H1 (cell line): ENCODE data around the gene GNAT2. TPM values are rescaled to one million over a fixed set of nuclear protein-coding genes. Genes with fewer than 3 reads are reported as not detected.

Source experiments
- CTCF ChIA-PET: fragments of 300-600 bp; sonication (Branson Sonifier 250); formaldehyde crosslinking; loops from one replicate; lab custom pipeline; 2021; ENCODE audit not compliant: partially characterized antibody; lab: Charles Lee
- POLR2A ChIA-PET: fragments of 300-600 bp; sonication (Branson Sonifier 250); formaldehyde crosslinking; loops from one replicate; lab custom pipeline; 2021; ENCODE audit warnings: inconsistent platforms; ENCODE audit not compliant: partially characterized antibody; lab: Charles Lee
- DNase-seq, 2 experiments: peaks; one replicate each; pipeline versions ENCODE4 v3.0.0 to v3.0.0-alpha.2; 2010 to 2022; ENCODE audit warnings: low spot score in 2 of 2, low read depth in 1 of 2, mixed read lengths in 1 of 2
- FAIRE-seq: peaks from 2 replicates; lab custom pipeline; 2011; peaks lifted over from hg19 to GRCh38; lab: Jason Lieb, UNC
- H2AFZ ChIP-seq: 2 replicates; pipeline ENCODE4 v1.8.1; 2012; ENCODE audit warnings: low read length, inconsistent platforms
- H2AK5ac ChIP-seq: 2 replicates; pipeline ENCODE4 v1.6.1; 2013; ENCODE audit warnings: low read depth, low read length
- H2BK120ac ChIP-seq: replicated peaks from 2 replicates; pipeline ENCODE3; 2013; ENCODE audit warnings: low read depth, low read length, inconsistent platforms
- H2BK12ac ChIP-seq: 2 replicates; pipeline ENCODE4 v1.6.1; 2013; ENCODE audit warnings: low read depth, low read length
- H2BK15ac ChIP-seq: 2 replicates; pipeline ENCODE4 v1.6.1; 2013; ENCODE audit warnings: low read length
- H2BK20ac ChIP-seq: 2 replicates; pipeline ENCODE4 v1.6.1; 2013; ENCODE audit warnings: low read length
- H2BK5ac ChIP-seq: 2 replicates; pipeline ENCODE4 v1.6.1; 2013; ENCODE audit warnings: low read depth, low read length
- H3K14ac ChIP-seq: 2 replicates; pipeline ENCODE4 v1.6.1; 2013; ENCODE audit warnings: inconsistent platforms; ENCODE audit not compliant: insufficient read length
- H3K18ac ChIP-seq: 2 replicates; pipeline ENCODE4 v1.6.1; 2013; ENCODE audit warnings: low read length; ENCODE audit errors: extremely low read depth
- H3K23ac ChIP-seq: 2 replicates; pipeline ENCODE4 v1.6.1; 2013; ENCODE audit warnings: inconsistent platforms; ENCODE audit not compliant: insufficient read length
- H3K23me2 ChIP-seq: 2 replicates; pipeline ENCODE4 v1.6.1; 2013; ENCODE audit warnings: low read depth, low read length
- H3K27ac ChIP-seq: 2 replicates; pipeline ENCODE4 v1.6.1; 2011; ENCODE audit warnings: low read depth, low read length, inconsistent platforms
- H3K27me3 ChIP-seq, 4 experiments: replicated peaks in 1 of 4; 1 replicate in 1 of 4; 2 replicates in 3 of 4; pipeline versions ENCODE4 v1.6.1 to v1.8.1; 2011 to 2013; ENCODE audit warnings: low read length in 3 of 4, mild to moderate bottlenecking in 3 of 4, inconsistent platforms in 2 of 4, mixed read lengths in 2 of 4, moderate library complexity in 1 of 4; ENCODE audit not compliant: control insufficient read depth in 3 of 4, insufficient read depth in 3 of 4; ENCODE audit errors: extremely low read depth in 1 of 4
- H3K36me3 ChIP-seq, 4 experiments: 2 replicates each; pipeline versions ENCODE4 v1.6.1 to v1.8.1; 2011 to 2013; ENCODE audit warnings: mild to moderate bottlenecking in 4 of 4, low read length in 3 of 4, moderate library complexity in 2 of 4, control low read depth in 1 of 4, inconsistent platforms in 1 of 4; ENCODE audit not compliant: insufficient read depth in 4 of 4, control insufficient read depth in 2 of 4
- H3K4ac ChIP-seq: replicated peaks from 2 replicates; pipeline ENCODE3; 2013; ENCODE audit warnings: low read length, low read depth, mixed read lengths, inconsistent platforms; ENCODE audit not compliant: insufficient read length
- H3K4me1 ChIP-seq, 4 experiments: replicated peaks in 1 of 4; 1 replicate in 1 of 4; 2 replicates in 3 of 4; pipeline versions ENCODE4 v1.6.1 to v1.8.1; 2011 to 2013; ENCODE audit warnings: low read length in 3 of 4, inconsistent platforms in 2 of 4, mixed read lengths in 1 of 4; ENCODE audit not compliant: insufficient read depth in 4 of 4, control insufficient read depth in 3 of 4
- H3K4me2 ChIP-seq, 2 experiments: 2 replicates each; pipeline versions ENCODE4 v1.6.1 to v1.8.1; 2011 to 2013; ENCODE audit warnings: low read depth in 2 of 2, low read length in 2 of 2, control low read depth in 1 of 2, inconsistent platforms in 1 of 2, mild to moderate bottlenecking in 1 of 2; ENCODE audit not compliant: insufficient read depth in 1 of 2
- H3K4me3 ChIP-seq, 4 experiments: fragments of 200-600, 300-600 bp in 1 of 4; sonication (generic), shearing (Covaris generic), sonication (Bioruptor Twin) in 1 of 4; 2 replicates each; pipeline versions ENCODE4 v1.5.1 to v1.8.1; 2011 to 2016; ENCODE audit warnings: low read length in 4 of 4, low read depth in 3 of 4, control low read depth in 2 of 4, inconsistent platforms in 2 of 4, mild to moderate bottlenecking in 2 of 4, mixed read lengths in 1 of 4, moderate library complexity in 1 of 4; ENCODE audit not compliant: insufficient read depth in 2 of 4; ENCODE audit errors: extremely low read depth in 1 of 4
- H3K56ac ChIP-seq: replicated peaks from 2 replicates; pipeline ENCODE3; 2013; ENCODE audit warnings: low read depth, mild to moderate bottlenecking, mixed read lengths, low read length, inconsistent platforms; ENCODE audit not compliant: insufficient read length
- H3K79me1 ChIP-seq: 2 replicates; pipeline ENCODE4 v1.6.1; 2013; ENCODE audit warnings: low read depth, low read length, control low read depth
- H3K79me2 ChIP-seq, 2 experiments: 2 replicates each; pipeline versions ENCODE4 v1.6.1 to v1.8.1; 2012 to 2013; ENCODE audit warnings: low read length in 2 of 2, mild to moderate bottlenecking in 2 of 2, inconsistent platforms in 1 of 2; ENCODE audit not compliant: insufficient read depth in 2 of 2, control insufficient read depth in 1 of 2
- H3K9ac ChIP-seq, 4 experiments: replicated peaks in 1 of 4; 1 replicate in 1 of 4; 2 replicates in 3 of 4; pipeline versions ENCODE4 v1.6.1 to v1.8.1; 2011 to 2013; ENCODE audit warnings: low read depth in 3 of 4, low read length in 3 of 4, control low read depth in 2 of 4, mild to moderate bottlenecking in 2 of 4, moderate library complexity in 2 of 4, inconsistent platforms in 1 of 4; ENCODE audit errors: extremely low read depth in 1 of 4
- H3K9me3 ChIP-seq, 2 experiments: 2 replicates each; pipeline versions ENCODE4 v1.6.1 to v1.8.1; 2012 to 2013; ENCODE audit warnings: mild to moderate bottlenecking in 2 of 2, moderate library complexity in 2 of 2, control low read depth in 1 of 2, inconsistent platforms in 1 of 2, low read depth in 1 of 2, low read length in 1 of 2, mixed read lengths in 1 of 2; ENCODE audit not compliant: insufficient read depth in 2 of 2
- H4K20me1 ChIP-seq, 2 experiments: replicated peaks in 1 of 2; 2 replicates each; pipeline versions ENCODE3 to v1.8.1; 2011 to 2013; ENCODE audit warnings: inconsistent platforms in 2 of 2, low read length in 2 of 2, mild to moderate bottlenecking in 1 of 2; ENCODE audit not compliant: insufficient read depth in 2 of 2, control insufficient read depth in 1 of 2
- H4K5ac ChIP-seq: 2 replicates; pipeline ENCODE4 v1.6.1; 2013; ENCODE audit warnings: low read length, low read depth, mixed read lengths, inconsistent platforms; ENCODE audit not compliant: insufficient read length
- H4K8ac ChIP-seq: 2 replicates; pipeline ENCODE4 v1.8.0; 2013; ENCODE audit warnings: mild to moderate bottlenecking, moderate library complexity, low read length, inconsistent platforms; ENCODE audit not compliant: insufficient read depth; ENCODE audit errors: extremely low read depth
- H4K91ac ChIP-seq: replicated peaks from 2 replicates; pipeline ENCODE3; 2013; ENCODE audit warnings: low read length, mixed read lengths, inconsistent platforms; ENCODE audit not compliant: insufficient read length
- CHD1 ChIP-seq: IDR thresholded peaks from 2 replicates; pipeline ENCODE4 v1.6.1; 2012; ENCODE audit warnings: low read depth, low read length, improper control_type of control experiment
- CHD2 ChIP-seq: IDR thresholded peaks from 2 replicates; pipeline ENCODE4 v1.6.1; 2012; ENCODE audit warnings: low read length, improper control_type of control experiment
- HDAC6 ChIP-seq: IDR thresholded peaks from one replicate; pipeline ENCODE4 v1.7.1; 2012; ENCODE audit warnings: low read depth, mild to moderate bottlenecking, inconsistent platforms, low read length, moderate library complexity
- KDM5A ChIP-seq: fragments of 200-600 bp; IDR thresholded peaks from 2 replicates; pipeline ENCODE4 v1.7.1; 2012; ENCODE audit warnings: mild to moderate bottlenecking, low read length, inconsistent platforms, mixed read lengths
- NRF1 ChIP-seq: IDR thresholded peaks from 2 replicates; pipeline ENCODE4 v1.6.1; 2011; ENCODE audit warnings: mild to moderate bottlenecking, low read depth, low read length, improper control_type of control experiment
- RXRA ChIP-seq: IDR thresholded peaks from 2 replicates; pipeline ENCODE4 v1.6.1; 2011; ENCODE audit warnings: low read depth, mild to moderate bottlenecking, low read length, moderate library complexity; ENCODE audit not compliant: insufficient read depth
- SP2 ChIP-seq: IDR thresholded peaks from 2 replicates; pipeline ENCODE4 v1.6.1; 2012; ENCODE audit warnings: mild to moderate bottlenecking, low read length, inconsistent platforms
- WGBS, 2 experiments: shearing (Covaris generic) in 1 of 2; methylation state at CpG; one replicate each; pipeline versions ENCODE4 v1.1.6 to v1.1.7; 2013 to 2015; ENCODE audit warnings: low lambda C conversion rate in 2 of 2, mixed read lengths in 2 of 2, inconsistent platforms in 1 of 2, low coverage in 1 of 2, missing lambda C conversion rate in 1 of 2; ENCODE audit not compliant: insufficient replicate concordance in 2 of 2, insufficient coverage in 1 of 2, insufficient read length in 1 of 2; ENCODE audit errors: extremely low coverage in 1 of 2, missing lambda C conversion rate in 1 of 2; 5-methylcytosine and 5-hydroxymethylcytosine counted together
- polyA plus RNA-seq, 7 experiments: library from polyadenylated mRNA; depleted of rRNA in 3 of 7; stranded (reverse) in 5 of 7; unstranded in 2 of 7; fragments of >200 nt in 5 of 7; fragments of 200-250 nt in 2 of 7; gene quantifications; 1 replicate in 5 of 7; 2 replicates in 1 of 7; 4 replicates in 1 of 7; pipeline versions ENCODE4 v1.2.1 to v1.2.3, GENCODE V29; 2011 to 2013; ENCODE audit warnings: missing spikeins in 2 of 7, mixed read lengths in 2 of 7
- total RNA-seq: library from RNA; stranded (reverse); fragmentation: NEBNext Ultra II Directional; extraction: Animal tissue kit (Norgen Biotek cat#: 25700); gene quantifications from 2 replicates; pipeline ENCODE4 v1.2.1, GENCODE V29; 2021

GNAT2 gene
- total and polyA plus RNA-seq, 2 of the 8 experiments (the other 6 are each of a cell fraction or from before 2014, with no cell fraction given), result 0.05 TPM; not detected in 1

GRCh38 chr1:109664671-109665070 is 45.3 kb upstream of the GNAT2 start:
- FAIRE-seq (no peak), DNase-seq (no peak)
- H2AK5ac ChIP-seq, result no peak overlapping the region
- H4K91ac ChIP-seq, result no peak overlapping the region
- H3K36me3 ChIP-seq, result no peaks in the 10 kb centered on the region
- ChIA-PET POLR2A (no interaction called here), CTCF (no interaction called here)
- no peak overlapping the region for H3K4me3 ChIP-seq
- H3K9me3 ChIP-seq, result no peaks in the 10 kb centered on the region
- no peak overlapping the region for H2BK15ac ChIP-seq
- no peak overlapping the region for H3K27ac ChIP-seq
- peaks cover 4% of the 10 kb centered on the region; the same call in 1 of the 2 replicates for H3K23me2 ChIP-seq
- no peak overlapping the region for H2BK120ac ChIP-seq
- H3K4me1 ChIP-seq, result peaks cover 0 to 6% (median 5%) of the 10 kb centered on the region in 4 experiments; a peak in 5 of 7 replicates
- H4K5ac ChIP-seq, result no peak overlapping the region
- no peak overlapping the region for H3K18ac ChIP-seq
- no peak overlapping the region for H2BK5ac ChIP-seq
- no peaks in the 10 kb centered on the region for H3K27me3 ChIP-seq
- no peak overlapping the region for H3K9ac ChIP-seq
- no peak overlapping the region for H2BK12ac ChIP-seq
- H3K4ac ChIP-seq, result no peak overlapping the region
- no peak overlapping the region for H4K8ac ChIP-seq
- no peak overlapping the region for H3K23ac ChIP-seq
- H3K79me2 ChIP-seq, result no peaks in the 10 kb centered on the region
- 82% methylated on average over 1 of the region's 1 CpG; no CpG with 5 or more reads in 1 of the 2 experiments for WGBS, 2 experiments
- H2BK20ac ChIP-seq, result no peak overlapping the region
- H3K56ac ChIP-seq, result no peak overlapping the region
- H4K20me1 ChIP-seq, result no peaks in the 10 kb centered on the region
- H3K4me2 ChIP-seq, result no peak overlapping the region
- H3K79me1 ChIP-seq, result no peaks in the 10 kb centered on the region
- no peak overlapping the region for H3K14ac ChIP-seq
- H2AFZ ChIP-seq, result no peak overlapping the region
- TF ChIP-seq NRF1 (no peak), RXRA (no peak), KDM5A (no peak), SP2 (no peak), CHD2 (no peak), CHD1 (no peak), HDAC6 (no peak)
